HG02840 (cell line): ENCODE measurements around the gene C10orf90.

ENCODE experiments used
- ATAC-seq: cut with Tn5 transposase; IDR thresholded peaks from one replicate; pipeline ENCODE4 v1.9.1; 2021; ENCODE audit warnings: mild to moderate bottlenecking, moderate library complexity, moderate number of reproducible peaks; ENCODE audit not compliant: unreplicated experiment, low FRiP score

The C10orf90 gene

GRCh38 chr10:126518218-126519080 lies 152.0 kb downstream of the C10orf90 start:
- ATAC-seq = no peak

DNA sequence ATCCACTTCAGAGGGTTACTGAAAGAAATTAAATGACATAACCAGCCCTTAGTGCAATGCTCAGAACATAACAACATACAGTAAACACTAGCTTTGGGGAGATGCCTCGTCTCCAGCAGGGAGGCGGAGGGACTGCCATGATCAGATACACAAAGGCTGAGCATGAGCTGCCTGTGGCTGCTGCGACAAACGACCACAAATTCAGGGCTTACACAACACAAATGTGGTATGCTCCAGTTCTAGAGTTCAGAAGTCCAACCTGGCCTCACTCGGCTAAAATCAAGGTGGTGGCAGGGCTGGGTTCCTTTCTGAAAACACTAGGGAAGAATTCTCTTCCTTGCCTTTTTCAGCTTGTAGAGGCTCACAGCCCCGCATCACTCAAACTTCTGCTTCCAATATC lies 154.0 kb downstream of the C10orf90 start:
- ATAC-seq = no peak

- no peak for ATAC-seq
Observed at GRCh38 chr10:126511917-126512479, 158.5 kb downstream of the C10orf90 start.

DNA sequence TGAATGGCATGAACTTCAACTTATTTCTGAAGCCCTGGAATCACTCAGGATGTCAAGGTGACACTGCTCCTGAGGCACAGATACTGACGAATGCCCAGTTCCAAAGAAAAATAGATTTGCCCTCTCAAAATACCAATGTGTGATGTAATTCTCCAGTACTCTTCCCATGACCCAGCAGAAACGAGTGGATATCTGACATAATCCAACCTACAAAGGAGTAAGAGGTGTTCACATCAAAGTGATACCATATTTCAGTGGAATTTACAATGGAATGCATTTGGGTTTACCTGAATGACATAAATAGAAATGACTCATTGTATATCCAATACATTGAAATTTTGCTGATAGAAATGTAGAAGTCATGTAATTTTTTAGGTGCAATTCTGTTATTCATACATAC lies 161.3 kb downstream of the C10orf90 start:
- no peak for ATAC-seq

GRCh38 chr10:126508535-126509040 lies 161.9 kb downstream of the C10orf90 start:
- no peak for ATAC-seq

GRCh38 chr10:126504761-126505112 lies 165.8 kb downstream of the C10orf90 start:
- no peak for ATAC-seq

DNA sequence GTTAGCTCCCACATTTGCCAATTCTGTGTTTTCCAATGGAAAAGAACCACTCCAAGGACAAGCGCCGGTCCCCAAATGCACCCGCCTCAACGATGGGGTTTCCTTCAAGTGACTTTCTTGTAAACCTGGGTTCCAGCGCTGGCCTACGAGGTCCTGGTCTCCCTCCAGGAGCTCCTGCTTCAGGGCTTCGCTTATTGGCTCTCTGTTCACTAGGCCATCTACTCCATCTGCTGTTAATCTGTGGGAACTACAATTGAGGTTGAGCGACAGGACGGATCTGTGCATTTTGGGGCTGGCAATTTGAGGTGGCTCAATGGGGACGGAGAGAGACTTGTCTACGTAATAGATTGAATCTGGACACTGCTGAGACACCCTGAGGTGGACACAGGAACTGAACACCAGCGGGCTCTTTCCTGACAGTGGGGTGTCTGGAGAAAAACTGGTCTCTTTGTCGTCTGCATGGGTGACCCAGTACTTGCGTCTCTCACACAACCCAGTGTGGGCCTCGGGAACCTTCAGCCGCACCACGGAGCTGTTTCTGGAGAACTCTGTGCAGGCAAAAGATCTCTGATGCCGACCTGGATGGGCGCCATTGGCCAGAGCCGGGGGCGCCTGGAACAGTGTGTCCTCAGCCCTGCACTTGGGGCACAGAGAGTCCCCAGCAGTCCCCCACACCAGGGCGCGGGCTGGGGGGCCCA lies 166.3 kb downstream of the C10orf90 start:
- ATAC-seq = no peak

GRCh38 chr10:126503392-126504062 lies 167.0 kb downstream of the C10orf90 start:
- no peak for ATAC-seq

GRCh38 chr10:126502441-126502840 lies 168.1 kb downstream of the C10orf90 start:
- ATAC-seq = no peak

- ATAC-seq = no peak
Observed at GRCh38 chr10:126501828-126502227, 168.7 kb downstream of the C10orf90 start.

- ATAC-seq = no peak
Observed at GRCh38 chr10:126500866-126501265, 169.6 kb downstream of the C10orf90 start.

- ATAC-seq = no peak
Observed at GRCh38 chr10:126500185-126500584, 170.3 kb downstream of the C10orf90 start.

- ATAC-seq = no peak
Observed at GRCh38 chr10:126499744-126500143, 170.7 kb downstream of the C10orf90 start.

GRCh38 chr10:126497672-126498071 lies 172.8 kb downstream of the C10orf90 start:
- ATAC-seq = no peak

- no peak for ATAC-seq
Observed at GRCh38 chr10:126496771-126497545, 173.5 kb downstream of the C10orf90 start.

- ATAC-seq = no peak
Observed at GRCh38 chr10:126491476-126491875, 179.0 kb downstream of the C10orf90 start.

DNA sequence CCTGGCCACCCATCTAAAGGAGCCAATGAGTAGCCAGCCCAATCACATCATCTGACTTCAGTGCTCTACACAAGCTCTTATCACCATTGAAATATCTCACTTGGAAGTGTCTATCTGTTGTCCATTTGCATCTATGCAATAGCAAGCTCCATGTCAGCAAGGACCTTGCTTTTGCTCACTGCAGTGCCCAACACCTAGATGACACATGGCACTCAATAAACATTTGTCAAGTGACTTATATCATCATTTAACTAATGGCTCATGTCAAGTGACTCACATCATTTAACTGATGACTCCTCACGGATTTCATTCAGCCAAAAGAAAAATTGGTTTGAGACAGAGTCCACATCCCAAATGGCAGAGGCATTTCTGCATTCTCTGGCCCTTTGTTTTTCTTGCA lies 189.3 kb downstream of the C10orf90 start:
- ATAC-seq = no peak

DNA sequence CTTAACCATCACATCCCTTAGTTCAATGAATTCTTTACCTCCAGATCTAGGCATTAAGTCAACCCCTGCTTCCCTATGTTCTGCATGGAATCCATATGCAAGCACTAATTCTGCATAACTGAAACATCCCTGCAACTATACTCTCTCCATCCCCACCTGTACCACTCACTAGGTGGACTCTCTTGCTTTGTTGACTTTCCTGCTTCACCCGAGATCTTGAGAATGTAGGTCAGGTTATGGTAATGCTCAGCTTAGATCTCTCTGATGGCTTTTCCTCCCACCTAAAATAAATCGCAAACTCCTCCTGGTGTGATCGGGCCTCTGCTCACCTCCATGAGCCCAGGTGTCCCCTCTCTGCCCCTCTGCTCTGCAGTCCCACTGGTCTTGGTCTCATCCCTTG lies 189.8 kb downstream of the C10orf90 start:
- no peak for ATAC-seq

DNA sequence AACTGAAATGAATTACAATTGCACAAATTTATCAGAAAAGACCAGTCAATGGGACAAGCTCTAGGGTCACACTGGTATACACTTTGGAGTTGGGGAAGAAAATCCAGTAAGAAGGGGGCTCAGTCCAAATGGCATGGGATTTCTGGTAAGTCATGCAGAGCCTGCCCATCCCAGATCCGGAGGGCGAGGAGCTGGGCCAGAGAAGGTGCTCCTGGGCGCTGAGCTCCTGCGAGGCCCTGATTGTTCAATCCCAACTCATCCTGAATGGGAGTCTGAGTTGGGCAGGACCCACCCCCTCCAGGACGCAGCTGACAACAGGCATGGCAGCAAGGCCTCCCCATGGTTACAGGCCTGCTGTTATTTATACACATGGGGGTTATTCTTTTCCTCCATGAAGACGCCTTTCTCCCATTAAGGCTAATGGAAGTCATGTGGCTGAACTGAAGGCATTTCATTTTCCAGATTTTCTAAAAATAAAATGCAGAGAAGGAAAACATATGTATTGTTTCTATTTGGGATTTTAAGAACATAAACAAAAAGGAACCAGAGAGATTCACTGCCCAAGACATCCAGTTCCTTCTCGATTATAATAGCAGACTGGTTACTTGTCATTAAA lies 191.1 kb downstream of the C10orf90 start:
- no peak for ATAC-seq

- no peak for ATAC-seq
Observed at GRCh38 chr10:126478546-126478945, 191.9 kb downstream of the C10orf90 start.
